OCI-LY1 (cell line): ENCODE results near the gene MID2.

Source experiments
- CTCF ChIP-seq: fragments of 200-600 bp; sonication (generic), shearing (Covaris generic); IDR thresholded peaks from 2 replicates; pipeline ENCODE4 v1.5.1; 2017; ENCODE audit warnings: mild to moderate bottlenecking, antibody characterized with exemption, low read length, moderate library complexity, mixed read lengths
- EZH2 ChIP-seq: fragments of 200-600 bp; sonication (generic), shearing (Covaris generic); IDR thresholded peaks from 2 replicates; pipeline ENCODE4 v1.8.0; 2017; ENCODE audit warnings: borderline replicate concordance, mixed run types, mild to moderate bottlenecking, antibody characterized with exemption, low read length, moderate library complexity, mixed read lengths

- no peak for TF ChIP-seq CTCF
- no peak for TF ChIP-seq EZH2
Observed at GRCh38 chrX:107840971-107841370, 15.3 kb downstream of the MID2 start.
